DND-41 (cell line): ENCODE results near the gene ROMO1.
"Not testable (repeated sequence)": the region's sequence is repeated elsewhere in the genome, so short reads cannot be mapped to it uniquely, and the experiment has no call there.

Experiments
- ATAC-seq: fragments of 200-7000 bp; cut with Tn5 transposase; 3 replicates; pipeline ENCODE4 v1.9.1; 2021; ENCODE audit warnings: low read depth; ENCODE audit not compliant: insufficient read depth
- DNase-seq: peaks from one replicate; pipeline ENCODE4 v3.0.0-alpha.2; 2020
- H2AFZ ChIP-seq: 2 replicates; pipeline ENCODE4 v1.6.0; 2012; ENCODE audit warnings: low read depth, low read length
- H3K27ac ChIP-seq: 2 replicates; pipeline ENCODE4 v1.5.1; 2012; ENCODE audit warnings: low read length, inconsistent platforms
- H3K27me3 ChIP-seq: fragments of 200-600 bp; sonication (generic); 2 replicates; pipeline ENCODE4 v1.6.0; 2012; ENCODE audit warnings: low read length, mild to moderate bottlenecking, inconsistent platforms; ENCODE audit not compliant: insufficient read depth, poor library complexity
- H3K36me3 ChIP-seq: 2 replicates; pipeline ENCODE4 v1.5.1; 2012; ENCODE audit warnings: low read length, inconsistent platforms; ENCODE audit not compliant: insufficient read depth
- H3K4me1 ChIP-seq: 2 replicates; pipeline ENCODE4 v1.5.1; 2012; ENCODE audit warnings: mild to moderate bottlenecking, low read length; ENCODE audit not compliant: insufficient read depth
- H3K4me2 ChIP-seq: 2 replicates; pipeline ENCODE4 v1.6.0; 2012; ENCODE audit warnings: mild to moderate bottlenecking, moderate library complexity, low read length, inconsistent platforms; ENCODE audit not compliant: insufficient read depth
- H3K4me3 ChIP-seq, 2 experiments: fragments of 200-600 bp in 1 of 2; shearing (Covaris generic) in 1 of 2; 2 replicates each; pipeline ENCODE4 v1.5.1; 2012 to 2016; ENCODE audit warnings: inconsistent platforms in 2 of 2, low read length in 2 of 2, mild to moderate bottlenecking in 2 of 2, low read depth in 1 of 2, moderate library complexity in 1 of 2
- H3K79me2 ChIP-seq: 2 replicates; pipeline ENCODE4 v1.6.0; 2012; ENCODE audit warnings: low read length, inconsistent platforms; ENCODE audit not compliant: insufficient read depth
- H3K9ac ChIP-seq: 2 replicates; pipeline ENCODE4 v1.6.0; 2012; ENCODE audit warnings: low read depth, mild to moderate bottlenecking, inconsistent platforms, low read length, moderate library complexity
- H3K9me3 ChIP-seq: 2 replicates; pipeline ENCODE4 v1.5.1; 2012; ENCODE audit warnings: low read length, moderate library complexity, mild to moderate bottlenecking, inconsistent platforms; ENCODE audit not compliant: insufficient read depth, severe bottlenecking
- H4K20me1 ChIP-seq: 2 replicates; pipeline ENCODE4 v1.6.0; 2012; ENCODE audit warnings: low read length; ENCODE audit not compliant: insufficient read depth
- EZH2 ChIP-seq: IDR thresholded peaks from 3 replicates; pipeline ENCODE4 v1.6.1; 2012; ENCODE audit warnings: borderline replicate concordance, low read depth, mild to moderate bottlenecking, moderate library complexity, low read length, inconsistent platforms; ENCODE audit not compliant: severe bottlenecking
- TF ChIP-seq, protein P1 (sequence below): IDR thresholded peaks from 2 replicates; pipeline ENCODE4 v1.5.1; 2012; ENCODE audit warnings: borderline replicate concordance, low read length, moderate library complexity, mild to moderate bottlenecking; ENCODE audit not compliant: poor library complexity, severe bottlenecking; ENCODE audit errors: extremely low read depth

The ROMO1 gene

DNA sequence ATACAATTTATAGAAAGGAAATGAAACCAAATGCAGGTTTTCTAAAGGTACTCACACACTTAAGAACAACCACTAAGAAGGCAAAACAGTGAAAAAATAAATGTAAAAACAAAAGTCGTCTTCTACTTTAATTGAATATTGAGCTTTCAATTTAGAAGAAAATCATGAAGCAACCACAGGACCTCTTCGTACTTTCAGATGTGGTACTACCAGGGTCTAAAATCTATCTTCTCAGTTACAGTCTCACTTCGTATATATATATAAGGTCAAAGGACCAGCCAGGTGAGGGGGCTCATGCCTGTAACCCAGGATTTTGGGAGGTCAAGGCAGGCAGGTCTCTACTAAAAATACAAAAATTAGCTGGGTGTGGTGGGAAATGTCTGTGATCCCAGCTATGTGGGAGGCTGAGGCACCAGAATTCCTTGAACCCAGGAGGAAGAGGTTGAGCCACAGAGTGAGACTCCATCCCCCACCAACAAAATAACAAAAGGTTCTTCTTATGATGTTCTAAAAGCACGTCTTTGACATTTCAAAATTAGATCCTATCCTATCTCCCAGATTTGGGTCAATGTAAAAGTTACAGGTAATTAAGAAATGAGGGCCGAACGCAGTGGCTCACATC, 12.5 kb downstream of the ROMO1 start:
- H3K4me2 ChIP-seq: no peak overlapping the region
- no peak for DNase-seq
- no peaks in the 10 kb centered on the region for H3K9me3 ChIP-seq
- 0 out of 2 replicates have a peak, but pooled peaks cover 3% of the 10 kb centered on the region for H3K4me1 ChIP-seq
- H3K4me3 ChIP-seq: no peak overlapping the region
- peaks cover 96% of the 10 kb centered on the region for H3K79me2 ChIP-seq
- TF ChIP-seq, protein P1, sequence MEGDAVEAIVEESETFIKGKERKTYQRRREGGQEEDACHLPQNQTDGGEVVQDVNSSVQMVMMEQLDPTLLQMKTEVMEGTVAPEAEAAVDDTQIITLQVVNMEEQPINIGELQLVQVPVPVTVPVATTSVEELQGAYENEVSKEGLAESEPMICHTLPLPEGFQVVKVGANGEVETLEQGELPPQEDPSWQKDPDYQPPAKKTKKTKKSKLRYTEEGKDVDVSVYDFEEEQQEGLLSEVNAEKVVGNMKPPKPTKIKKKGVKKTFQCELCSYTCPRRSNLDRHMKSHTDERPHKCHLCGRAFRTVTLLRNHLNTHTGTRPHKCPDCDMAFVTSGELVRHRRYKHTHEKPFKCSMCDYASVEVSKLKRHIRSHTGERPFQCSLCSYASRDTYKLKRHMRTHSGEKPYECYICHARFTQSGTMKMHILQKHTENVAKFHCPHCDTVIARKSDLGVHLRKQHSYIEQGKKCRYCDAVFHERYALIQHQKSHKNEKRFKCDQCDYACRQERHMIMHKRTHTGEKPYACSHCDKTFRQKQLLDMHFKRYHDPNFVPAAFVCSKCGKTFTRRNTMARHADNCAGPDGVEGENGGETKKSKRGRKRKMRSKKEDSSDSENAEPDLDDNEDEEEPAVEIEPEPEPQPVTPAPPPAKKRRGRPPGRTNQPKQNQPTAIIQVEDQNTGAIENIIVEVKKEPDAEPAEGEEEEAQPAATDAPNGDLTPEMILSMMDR: no peak
- no peak for TF ChIP-seq EZH2
- H4K20me1 ChIP-seq: peaks cover 75% of the 10 kb centered on the region
- no peak overlapping the region for H2AFZ ChIP-seq
- no peaks in the 10 kb centered on the region for H3K27me3 ChIP-seq
- ATAC-seq: no peak
- H3K9ac ChIP-seq: no peak overlapping the region
- peaks cover 99% of the 10 kb centered on the region for H3K36me3 ChIP-seq
- H3K27ac ChIP-seq: no peak overlapping the region

DNA sequence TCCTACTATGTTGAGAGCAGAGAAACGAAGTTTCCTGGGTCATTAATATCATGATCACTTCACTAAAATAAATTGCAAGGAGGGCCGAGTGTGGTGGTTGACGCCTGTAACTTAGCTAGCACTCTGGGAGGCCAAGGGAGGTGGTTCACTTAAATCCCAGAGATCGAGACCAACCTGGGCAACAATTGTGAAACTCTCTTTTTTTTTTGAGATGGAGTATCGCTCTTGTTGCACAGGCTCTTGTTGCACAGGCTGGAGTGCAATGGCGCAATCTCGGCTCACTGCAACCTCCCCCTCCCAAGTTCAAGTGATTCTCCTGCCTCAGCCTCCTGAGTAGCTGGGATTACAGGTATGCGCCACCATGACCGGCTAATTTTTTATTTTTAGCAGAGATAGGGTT, 13.9 kb downstream of the ROMO1 start:
- H3K27me3 ChIP-seq, H3K4me2 ChIP-seq, H3K4me1 ChIP-seq, DNase-seq, H2AFZ ChIP-seq, H3K27ac ChIP-seq, H3K4me3 ChIP-seq, ATAC-seq, H3K9me3 ChIP-seq, H3K9ac ChIP-seq: not testable (repeated sequence)
- peaks cover 89% of the 10 kb centered on the region for H4K20me1 ChIP-seq
- peaks cover 99% of the 10 kb centered on the region for H3K36me3 ChIP-seq
- H3K79me2 ChIP-seq: peaks cover 99% of the 10 kb centered on the region

DNA sequence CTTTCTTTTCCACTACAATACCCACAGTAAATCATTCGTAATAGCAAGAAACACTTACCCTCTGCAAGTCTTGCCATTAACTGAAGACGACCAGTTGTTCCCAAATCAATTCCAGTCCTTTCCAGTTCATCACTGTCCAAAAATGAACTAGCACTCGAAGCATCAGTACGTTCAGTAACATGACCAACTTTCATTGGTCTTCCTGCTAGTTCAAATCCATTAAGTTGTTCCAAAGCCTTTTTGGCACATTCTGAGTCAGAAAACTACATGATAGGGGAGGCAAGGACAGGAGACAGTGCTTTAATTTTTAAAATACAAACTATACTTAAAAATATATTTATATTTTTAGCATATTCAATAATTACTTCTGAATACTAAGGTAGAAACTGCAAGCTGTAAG, 14.9 kb downstream of the ROMO1 start:
- TF ChIP-seq, protein P1: no peak
- TF ChIP-seq EZH2: no peak
- no peak for ATAC-seq

DNA sequence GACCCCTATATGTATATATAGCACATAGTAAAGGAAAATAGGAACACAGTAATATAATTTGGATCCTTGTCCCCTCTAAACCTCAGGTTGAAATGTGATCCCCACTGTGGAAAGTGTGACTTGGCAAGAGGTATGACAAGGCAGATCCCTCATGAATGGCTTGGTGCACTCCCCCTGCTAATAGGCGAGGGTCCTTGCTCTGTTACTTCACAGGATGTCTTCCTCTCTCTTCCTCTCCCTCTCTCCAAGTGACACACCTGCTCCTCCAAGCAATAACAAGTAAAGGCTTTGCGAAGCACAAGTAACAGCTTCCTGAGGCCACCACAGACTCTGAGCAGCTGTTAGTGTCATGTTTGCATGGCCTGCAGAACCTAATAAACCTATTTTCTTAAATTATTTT, 16.4 kb downstream of the ROMO1 start:
- H3K4me2 ChIP-seq: no peak overlapping the region
- ATAC-seq (peak; percentile 20; the same call in 1 of the 3 replicates), DNase-seq (no peak)
- peaks cover 99% of the 10 kb centered on the region for H3K36me3 ChIP-seq
- no peak overlapping the region for H3K9ac ChIP-seq
- H3K27ac ChIP-seq: no peak overlapping the region
- no peak overlapping the region for H3K4me3 ChIP-seq
- H3K79me2 ChIP-seq: peaks cover 99% of the 10 kb centered on the region
- no peaks in the 10 kb centered on the region for H3K9me3 ChIP-seq
- no peak for TF ChIP-seq EZH2
- TF ChIP-seq, protein P1: no peak
- no peak overlapping the region for H2AFZ ChIP-seq
- peaks cover 6% of the 10 kb centered on the region for H3K4me1 ChIP-seq
- H4K20me1 ChIP-seq: peaks cover 90% of the 10 kb centered on the region
- H3K27me3 ChIP-seq: no peaks in the 10 kb centered on the region

More for the DNA sequence above, 14.9 kb downstream of the ROMO1 start:
- Histone ChIP-seq H2AFZ (no peak overlapping the region), H3K4me3 (no peak overlapping the region), H3K9me3 (no peaks in the 10 kb centered on the region), H3K9ac (no peak overlapping the region), H3K79me2 (peaks cover 99% of the 10 kb centered on the region), H4K20me1 (peaks cover 90% of the 10 kb centered on the region), H3K4me1 (peaks cover 4% of the 10 kb centered on the region; the same call in 1 of the 2 replicates), H3K4me2 (no peak overlapping the region), H3K27ac (no peak overlapping the region), H3K36me3 (peaks cover 99% of the 10 kb centered on the region), H3K27me3 (no peaks in the 10 kb centered on the region)
- DNase-seq: no peak
